ENCODE measurements around the gene ALMS1.

The ALMS1 gene

GRCh38 chr2:73386894-73387636 is 1.4 kb downstream of the ALMS1 start:
- peak overlapping the region; percentile 99 for H3K4me3 ChIP-seq (ENCODE audit: low read length)
- no peaks in the 10 kb centered on the region for H3K9me3 ChIP-seq (ENCODE audit: control insufficient read depth, insufficient read depth, low read length)
- H3K4me1 ChIP-seq (ENCODE audit: control insufficient read depth, low read length), result peaks cover 26% of the 10 kb centered on the region
- no peaks in the 10 kb centered on the region for H3K9me2 ChIP-seq (replicated peaks; ENCODE audit: control insufficient read depth, low read length)
- H3K4me2 ChIP-seq (ENCODE audit: low read length), result peak overlapping the region; percentile 72
- H3K36me3 ChIP-seq (ENCODE audit: control insufficient read depth, low read length), result peaks cover 9% of the 10 kb centered on the region; the same call in 1 of the 2 replicates
- peaks cover 5% of the 10 kb centered on the region; the same call in 1 of the 2 replicates for H3K27me3 ChIP-seq (ENCODE audit: control insufficient read depth, low read length)
- no peaks in the 10 kb centered on the region for H4K20me1 ChIP-seq (ENCODE audit: control insufficient read depth, insufficient read depth, low read depth, low read length)
- no peak overlapping the region for H3K27ac ChIP-seq (ENCODE audit: low read depth, low read length)
- H3K79me2 ChIP-seq (ENCODE audit: control insufficient read depth, low read length), result peaks cover 54% of the 10 kb centered on the region
- no peaks in the 10 kb centered on the region for H3F3A ChIP-seq (ENCODE audit: control insufficient read depth, insufficient read depth)
- TF ChIP-seq CTCF (IDR thresholded peaks at IDR 0.05; ENCODE audit: low read depth, low read length, poor library complexity, severe bottlenecking) (no peak), EZH2phosphoT487 (IDR thresholded peaks at IDR 0.05; ENCODE audit: borderline replicate concordance, low read length) (no peak)

DNA sequence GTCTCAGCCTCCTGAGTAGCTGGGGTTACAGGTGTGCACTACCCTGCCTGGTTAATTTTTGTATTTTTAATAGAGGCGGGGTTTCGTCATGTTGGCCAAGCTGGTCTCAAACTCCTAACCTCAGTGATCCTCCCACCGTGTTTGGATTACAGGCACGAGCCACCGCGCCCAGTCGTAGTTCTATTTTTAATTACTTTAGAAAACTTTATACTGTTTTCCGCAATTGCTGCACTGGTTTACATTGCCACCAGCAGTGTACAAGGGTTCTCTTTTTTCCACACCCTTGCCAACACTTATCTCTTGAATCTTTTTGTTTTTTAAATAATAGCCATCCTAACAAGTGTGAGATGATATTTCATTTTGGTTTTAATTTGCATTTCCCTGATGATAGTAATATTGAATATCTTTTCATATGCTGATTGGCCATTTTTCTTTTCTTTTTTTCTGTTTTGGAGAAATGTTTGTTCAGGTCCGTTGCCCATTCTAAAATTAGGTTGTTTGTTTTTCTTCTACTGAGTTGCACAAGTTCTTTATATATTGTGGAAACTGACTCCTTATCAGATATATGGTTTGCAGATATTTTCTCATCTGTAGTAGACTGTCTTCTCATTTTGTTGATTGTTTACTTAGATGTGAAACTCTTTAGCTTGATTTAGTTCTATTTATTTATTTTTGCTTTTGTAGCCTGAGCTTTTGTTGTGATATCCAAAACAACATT is 16.9 kb downstream of the ALMS1 start:
- Histone ChIP-seq H3K27me3 (ENCODE audit: control insufficient read depth, low read length) (no peaks in the 10 kb centered on the region), H3K9me2 (replicated peaks; ENCODE audit: control insufficient read depth, low read length) (no peaks in the 10 kb centered on the region), H3K79me2 (ENCODE audit: control insufficient read depth, low read length) (peaks cover 80% of the 10 kb centered on the region), H4K20me1 (ENCODE audit: control insufficient read depth, insufficient read depth, low read depth, low read length) (no peaks in the 10 kb centered on the region), H3K9me3 (ENCODE audit: control insufficient read depth, insufficient read depth, low read length) (peaks cover 22% of the 10 kb centered on the region), H3K4me1 (ENCODE audit: control insufficient read depth, low read length) (no peaks in the 10 kb centered on the region), H3K27ac (ENCODE audit: low read depth, low read length) (no peak overlapping the region), H3K4me3 (ENCODE audit: low read length) (no peak overlapping the region), H3F3A (ENCODE audit: control insufficient read depth, insufficient read depth) (no peaks in the 10 kb centered on the region), H3K36me3 (ENCODE audit: control insufficient read depth, low read length) (peaks cover 27% of the 10 kb centered on the region), H3K4me2 (ENCODE audit: low read length) (no peak overlapping the region)
- TF ChIP-seq CTCF (IDR thresholded peaks at IDR 0.05; ENCODE audit: low read depth, low read length, poor library complexity, severe bottlenecking) (no peak), EZH2phosphoT487 (IDR thresholded peaks at IDR 0.05; ENCODE audit: borderline replicate concordance, low read length) (no peak)

DNA sequence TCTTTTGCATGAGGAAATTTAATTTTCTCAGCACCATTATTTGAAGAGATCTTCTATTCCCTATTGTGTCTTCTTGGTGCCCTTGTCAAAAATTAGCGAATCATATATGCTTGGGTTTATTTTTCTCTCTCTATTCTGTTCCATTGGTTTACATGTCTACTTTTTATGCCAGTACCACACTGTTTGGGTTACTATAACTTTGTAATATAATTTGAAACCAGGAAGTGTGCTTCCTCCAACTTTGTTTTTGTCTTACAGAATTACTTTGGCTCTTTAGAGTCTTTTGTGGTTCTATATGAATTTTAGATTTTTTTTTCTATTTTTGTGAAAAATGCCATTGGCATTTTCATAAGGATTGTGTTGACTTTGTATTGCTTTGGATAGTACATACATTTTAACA is 17.6 kb downstream of the ALMS1 start:
- no peaks in the 10 kb centered on the region for H3K4me1 ChIP-seq (ENCODE audit: control insufficient read depth, low read length)
- TF ChIP-seq CTCF (IDR thresholded peaks at IDR 0.05; ENCODE audit: low read depth, low read length, poor library complexity, severe bottlenecking) (no peak), EZH2phosphoT487 (IDR thresholded peaks at IDR 0.05; ENCODE audit: borderline replicate concordance, low read length) (no peak)
- peaks cover 23% of the 10 kb centered on the region for H3K36me3 ChIP-seq (ENCODE audit: control insufficient read depth, low read length)
- peaks cover 22% of the 10 kb centered on the region for H3K9me3 ChIP-seq (ENCODE audit: control insufficient read depth, insufficient read depth, low read length)
- H3K79me2 ChIP-seq (ENCODE audit: control insufficient read depth, low read length), result peaks cover 80% of the 10 kb centered on the region
- no peaks in the 10 kb centered on the region for H4K20me1 ChIP-seq (ENCODE audit: control insufficient read depth, insufficient read depth, low read depth, low read length)
- H3K4me3 ChIP-seq (ENCODE audit: low read length), result no peak overlapping the region
- H3K27me3 ChIP-seq (ENCODE audit: control insufficient read depth, low read length), result no peaks in the 10 kb centered on the region
- H3K4me2 ChIP-seq (ENCODE audit: low read length), result no peak overlapping the region
- H3F3A ChIP-seq (ENCODE audit: control insufficient read depth, insufficient read depth), result no peaks in the 10 kb centered on the region
- no peak overlapping the region for H3K27ac ChIP-seq (ENCODE audit: low read depth, low read length)
- H3K9me2 ChIP-seq (replicated peaks; ENCODE audit: control insufficient read depth, low read length), result no peaks in the 10 kb centered on the region

Measured in DOHH2 (cell line).